ENCODE measurements around the gene DDX6. TPM values are rescaled to one million over a fixed set of nuclear protein-coding genes. Genes with fewer than 3 reads are reported as not detected.

DDX6 gene
- total and polyA plus RNA-seq, 2 of the 8 experiments (the other 6 are each of a cell fraction or from before 2014, with no cell fraction given): 29.8 to 181 TPM

- no peak overlapping the region for H3K4ac ChIP-seq (replicated peaks; ENCODE audit: insufficient read length, low read depth, low read length)
- H3K4me2 ChIP-seq (ENCODE audit: insufficient read depth in 1 of 2, low read depth in 2 of 2, low read length in 2 of 2): no peak overlapping the region
- H4K5ac ChIP-seq (ENCODE audit: insufficient read length, low read depth, low read length): no peak overlapping the region
- H3K23ac ChIP-seq (ENCODE audit: insufficient read length): no peak overlapping the region
- FAIRE-seq: no peak
- no peak for TF ChIP-seq HDAC2 (IDR thresholded peaks at IDR 0.05; ENCODE audit: borderline replicate concordance in 1 of 2, low read depth in 2 of 2, low read length in 2 of 2)
- peak; percentile 32; the same call in 1 of the 2 replicates for TF ChIP-seq E2F6 (IDR thresholded peaks at IDR 0.05)
- no peak for TF ChIP-seq SRF (IDR thresholded peaks at IDR 0.05; ENCODE audit: low read depth, low read length)
- TF ChIP-seq JUN (IDR thresholded peaks at IDR 0.05; ENCODE audit: low read depth, low read length): no peak
- no peak for TF ChIP-seq HDAC6 (IDR thresholded peaks at IDR 0.05; ENCODE audit: low read depth, low read length)
- no peaks in the 10 kb centered on the region for H3K27me3 ChIP-seq (replicated peaks in 1 of 4; ENCODE audit: control insufficient read depth in 3 of 4, extremely low read depth in 1 of 4, insufficient read depth in 3 of 4, low read length in 3 of 4)
- no peak overlapping the region for H2BK120ac ChIP-seq (replicated peaks; ENCODE audit: low read depth, low read length)
- DNase-seq (ENCODE audit: low read depth in 1 of 2, low spot score in 2 of 2): no peak
- 89% methylated on average over 7 of the region's 7 CpGs; no CpG with 5 or more reads in 1 of the 2 experiments for WGBS, 2 experiments (ENCODE audit: extremely low coverage in 1 of 2, insufficient coverage in 1 of 2, insufficient read length in 1 of 2, insufficient replicate concordance in 2 of 2, low coverage in 1 of 2, low lambda C conversion rate in 2 of 2, missing lambda C conversion rate in 1 of 2)
- POLR2A ChIA-PET (ENCODE audit: partially characterized antibody): interaction anchor here (0.6 to 7.0 kb wide), 4 partner anchors 9 to 44 kb away, joined by 3 to 46 read pairs (median 5); no protein-coding TSS in a partner anchor
- CTCF ChIA-PET (ENCODE audit: partially characterized antibody): interaction anchor here (1.1 to 7.0 kb wide), 2 partner anchors 9 to 48 kb away, joined by 3 to 39 read pairs; no protein-coding TSS in a partner anchor
- H3K4me1 ChIP-seq (replicated peaks in 1 of 4; ENCODE audit: control insufficient read depth in 3 of 4, insufficient read depth in 4 of 4, low read length in 3 of 4): peaks cover 0 to 11% (median 6%) of the 10 kb centered on the region in 4 experiments; a peak in 5 of 7 replicates
- peaks cover 6 to 7% of the 10 kb centered on the region in 2 experiments; a peak in 3 of 4 replicates for H3K9me3 ChIP-seq (ENCODE audit: insufficient read depth in 2 of 2, low read depth in 1 of 2, low read length in 1 of 2)
- H2AK5ac ChIP-seq (ENCODE audit: low read depth, low read length): no peak overlapping the region
- H4K8ac ChIP-seq (ENCODE audit: extremely low read depth, insufficient read depth, low read length): no peak overlapping the region; the same call in 1 of the 2 replicates
- H3K23me2 ChIP-seq (ENCODE audit: low read depth, low read length): no peaks in the 10 kb centered on the region
- H2BK12ac ChIP-seq (ENCODE audit: low read depth, low read length): peak overlapping the region; percentile 2; the same call in 1 of the 2 replicates
- no peak overlapping the region for H3K4me3 ChIP-seq (ENCODE audit: extremely low read depth in 1 of 4, insufficient read depth in 2 of 4, low read depth in 3 of 4, low read length in 4 of 4)
- no peak overlapping the region for H2AFZ ChIP-seq (ENCODE audit: low read length)
- H3K79me2 ChIP-seq (ENCODE audit: control insufficient read depth in 1 of 2, insufficient read depth in 2 of 2, low read length in 2 of 2): no peaks in the 10 kb centered on the region
- no peaks in the 10 kb centered on the region for H4K20me1 ChIP-seq (replicated peaks in 1 of 2; ENCODE audit: control insufficient read depth in 1 of 2, insufficient read depth in 2 of 2, low read length in 2 of 2)
- H2BK15ac ChIP-seq (ENCODE audit: low read length): no peak overlapping the region
- no peak overlapping the region for H3K18ac ChIP-seq (ENCODE audit: extremely low read depth, low read length)
- no peaks in the 10 kb centered on the region for H3K36me3 ChIP-seq (ENCODE audit: control insufficient read depth in 2 of 4, insufficient read depth in 4 of 4, low read length in 3 of 4)
- H2BK20ac ChIP-seq (ENCODE audit: low read length): no peak overlapping the region
- no peak overlapping the region for H3K14ac ChIP-seq (ENCODE audit: insufficient read length)
- H3K56ac ChIP-seq (replicated peaks; ENCODE audit: insufficient read length, low read depth, low read length): no peak overlapping the region
- no peak overlapping the region for H4K91ac ChIP-seq (replicated peaks; ENCODE audit: insufficient read length, low read length)
- H2BK5ac ChIP-seq (ENCODE audit: low read depth, low read length): no peak overlapping the region
- H3K9ac ChIP-seq (replicated peaks in 1 of 4; ENCODE audit: extremely low read depth in 1 of 4, low read depth in 3 of 4, low read length in 3 of 4): no peak overlapping the region
- H3K79me1 ChIP-seq (ENCODE audit: low read depth, low read length): no peaks in the 10 kb centered on the region
- H3K27ac ChIP-seq (ENCODE audit: low read depth, low read length): no peak overlapping the region
These were observed 91.3 kb downstream of the DDX6 start for GRCh38 chr11:118699506-118700220.
